H1 (cell line): ENCODE results near the gene CUX1. TPM values are rescaled to one million over a fixed set of nuclear protein-coding genes. Genes with fewer than 3 reads are reported as not detected.

Experiments used
- BRCA1 ChIP-seq: IDR thresholded peaks from 2 replicates; pipeline ENCODE4 v1.6.1; 2012; ENCODE audit warnings: low read depth, low read length, improper control_type of control experiment
- JUND ChIP-seq: IDR thresholded peaks from 2 replicates; pipeline ENCODE4 v1.6.1; 2011; ENCODE audit warnings: mild to moderate bottlenecking, improper control_type of control experiment, low read length
- POU5F1 ChIP-seq: IDR thresholded peaks from 2 replicates; pipeline ENCODE4 v1.6.1; 2011; ENCODE audit warnings: low read depth, mild to moderate bottlenecking, low read length, moderate library complexity
- polyA plus RNA-seq, 7 experiments: library from polyadenylated mRNA; depleted of rRNA in 3 of 7; stranded (reverse) in 5 of 7; unstranded in 2 of 7; fragments of >200 nt in 5 of 7; fragments of 200-250 nt in 2 of 7; gene quantifications; 1 replicate in 5 of 7; 2 replicates in 1 of 7; 4 replicates in 1 of 7; pipeline versions ENCODE4 v1.2.1 to v1.2.3, GENCODE V29; 2011 to 2013; ENCODE audit warnings: missing spikeins in 2 of 7, mixed read lengths in 2 of 7
- total RNA-seq: library from RNA; stranded (reverse); fragmentation: NEBNext Ultra II Directional; extraction: Animal tissue kit (Norgen Biotek cat#: 25700); gene quantifications from 2 replicates; pipeline ENCODE4 v1.2.1, GENCODE V29; 2021

Gene CUX1
- total and polyA plus RNA-seq, 2 of the 8 experiments (the other 6 are each of a cell fraction or from before 2014, with no cell fraction given), result 21.6 to 65.9 TPM

DNA sequence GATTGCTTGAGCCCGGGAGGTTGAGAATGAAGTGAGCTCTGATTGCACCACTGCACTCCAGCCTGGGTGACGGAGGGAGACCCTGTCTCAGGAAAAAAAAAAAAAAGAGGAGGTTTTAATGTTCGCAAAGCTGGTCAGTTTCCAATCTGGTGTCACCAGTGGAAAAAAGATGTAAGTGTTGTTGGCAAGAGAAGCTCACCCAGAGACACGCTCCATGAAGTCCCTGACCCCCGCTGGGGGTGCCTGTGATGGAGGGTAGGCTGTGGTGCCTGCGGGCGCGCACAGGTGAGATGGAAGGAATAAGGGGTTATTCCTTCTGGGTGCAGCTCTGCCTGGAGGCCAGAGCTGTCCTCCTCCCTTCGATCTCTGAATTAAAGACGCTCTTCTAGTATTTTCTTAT is 122.7 kb downstream of the CUX1 start (continued):
- no peak for TF ChIP-seq POU5F1
- no peak for TF ChIP-seq BRCA1
- TF ChIP-seq JUND, result no peak
